ENCODE measurements around the gene SLAMF7.

Gene SLAMF7

GRCh38 chr1:160745551-160745950, 6.5 kb downstream of the SLAMF7 start:
- no peak for DNase-seq
- H3K36me3 ChIP-seq (replicated peaks), result no peaks in the 10 kb centered on the region
- in situ Hi-C loops (cut with HindIII; ENCODE audit: low pct_ligation_motif_present, low sequenced_read_pairs), result no loop called here
- no peak overlapping the region for H3K27ac ChIP-seq
- H3K27me3 ChIP-seq (replicated peaks), result no peaks in the 10 kb centered on the region
- no peak overlapping the region for H3K4me3 ChIP-seq (ENCODE audit: low read depth, low read length)
- TF ChIP-seq CTCF (IDR thresholded peaks at IDR 0.05; ENCODE audit: low read depth, low read length, missing control alignments), result no peak

- Histone ChIP-seq H3K27ac (no peak overlapping the region), H3K4me3 (ENCODE audit: low read depth, low read length) (no peak overlapping the region), H3K27me3 (replicated peaks) (no peaks in the 10 kb centered on the region), H3K36me3 (replicated peaks) (no peaks in the 10 kb centered on the region)
- DNase-seq, result no peak
- no peak for TF ChIP-seq CTCF (IDR thresholded peaks at IDR 0.05; ENCODE audit: low read depth, low read length, missing control alignments)
- in situ Hi-C loops (cut with HindIII; ENCODE audit: low pct_ligation_motif_present, low sequenced_read_pairs), result no loop called here
Observed at GRCh38 chr1:160746836-160747500, 7.9 kb downstream of the SLAMF7 start.

- no peaks in the 10 kb centered on the region for H3K36me3 ChIP-seq (replicated peaks)
- H3K27ac ChIP-seq, result no peak overlapping the region
Observed at GRCh38 chr1:160747717-160748116, 8.7 kb downstream of the SLAMF7 start.

GRCh38 chr1:160748181-160748877, 9.3 kb downstream of the SLAMF7 start:
- Histone ChIP-seq H3K4me3 (ENCODE audit: low read depth, low read length) (no peak overlapping the region), H3K36me3 (replicated peaks) (no peaks in the 10 kb centered on the region), H3K27ac (no peak overlapping the region), H3K27me3 (replicated peaks) (no peaks in the 10 kb centered on the region)
- peak; percentile 27 for DNase-seq
- peak; percentile 17 for TF ChIP-seq CTCF (IDR thresholded peaks at IDR 0.05; ENCODE audit: low read depth, low read length, missing control alignments)
- in situ Hi-C loops (cut with HindIII; ENCODE audit: low pct_ligation_motif_present, low sequenced_read_pairs), result no loop called here

More at GRCh38 chr1:160747717-160748116, 8.7 kb downstream of the SLAMF7 start:
- DNase-seq, result no peak
- in situ Hi-C loops (cut with HindIII; ENCODE audit: low pct_ligation_motif_present, low sequenced_read_pairs), result no loop called here
- TF ChIP-seq CTCF (IDR thresholded peaks at IDR 0.05; ENCODE audit: low read depth, low read length, missing control alignments), result no peak
- no peak overlapping the region for H3K4me3 ChIP-seq (ENCODE audit: low read depth, low read length)
- no peaks in the 10 kb centered on the region for H3K27me3 ChIP-seq (replicated peaks)

GRCh38 chr1:160748878-160749269, 9.8 kb downstream of the SLAMF7 start:
- in situ Hi-C loops (cut with HindIII; ENCODE audit: low pct_ligation_motif_present, low sequenced_read_pairs), result no loop called here
- no peak overlapping the region for H3K4me3 ChIP-seq (ENCODE audit: low read depth, low read length)
- no peak for TF ChIP-seq CTCF (IDR thresholded peaks at IDR 0.05; ENCODE audit: low read depth, low read length, missing control alignments)
- H3K27me3 ChIP-seq (replicated peaks), result no peaks in the 10 kb centered on the region
- no peak for DNase-seq
- no peak overlapping the region for H3K27ac ChIP-seq
- H3K36me3 ChIP-seq (replicated peaks), result no peaks in the 10 kb centered on the region
